HTERT RPE-1 (cell line): ENCODE results near the gene AGXT2.

ENCODE experiments used
- in situ Hi-C: fragments of 300-500 bp; cut with MboI; formaldehyde crosslinking; loops from 4 replicates; pipeline ENCODE4 v1.14.3; 2020; ENCODE audit warnings: low sequenced_read_pairs

AGXT2 gene

GRCh38 chr5:35016174-35017051 lies 31.3 kb downstream of the AGXT2 start:
- in situ Hi-C loops, result no loop called here

GRCh38 chr5:35015063-35015462 lies 32.7 kb downstream of the AGXT2 start:
- in situ Hi-C loops, result no loop called here

GRCh38 chr5:35012796-35013195 lies 35.0 kb downstream of the AGXT2 start:
- in situ Hi-C loops, result no loop called here

- in situ Hi-C loops, result no loop called here
These were observed 35.4 kb downstream of the AGXT2 start for GRCh38 chr5:35012365-35012764.

GRCh38 chr5:35010676-35011075 lies 37.1 kb downstream of the AGXT2 start:
- in situ Hi-C loops, result no loop called here

- in situ Hi-C loops, result no loop called here
These were observed 38.1 kb downstream of the AGXT2 start for GRCh38 chr5:35009657-35010056.

- in situ Hi-C loops, result no loop called here
These were observed 38.7 kb downstream of the AGXT2 start for GRCh38 chr5:35009019-35009418.

GRCh38 chr5:35004771-35005170 lies 43.0 kb downstream of the AGXT2 start:
- in situ Hi-C loops, result no loop called here

- in situ Hi-C loops, result no loop called here
These were observed 43.5 kb downstream of the AGXT2 start for GRCh38 chr5:35004200-35004599.

GRCh38 chr5:35003018-35003957 lies 44.5 kb downstream of the AGXT2 start:
- in situ Hi-C loops, result no loop called here

- in situ Hi-C loops, result no loop called here
These were observed 45.3 kb downstream of the AGXT2 start for GRCh38 chr5:35002459-35002858.

- in situ Hi-C loops, result no loop called here
These were observed 45.9 kb downstream of the AGXT2 start for GRCh38 chr5:35001842-35002241.

- in situ Hi-C loops, result no loop called here
These were observed 49.5 kb downstream of the AGXT2 start for GRCh38 chr5:34998058-34998789.

- in situ Hi-C loops, result no loop called here
These were observed 51.5 kb downstream of the AGXT2 start for GRCh38 chr5:34996261-34996660.

GRCh38 chr5:34993951-34994350 lies 53.8 kb downstream of the AGXT2 start:
- in situ Hi-C loops, result no loop called here

- in situ Hi-C loops, result no loop called here
These were observed 56.1 kb downstream of the AGXT2 start for GRCh38 chr5:34991486-34992238.

- in situ Hi-C loops, result no loop called here
These were observed 60.8 kb downstream of the AGXT2 start for GRCh38 chr5:34986965-34987364.

- in situ Hi-C loops, result no loop called here
These were observed 64.9 kb downstream of the AGXT2 start for GRCh38 chr5:34982823-34983222.

- in situ Hi-C loops, result no loop called here
These were observed 69.1 kb downstream of the AGXT2 start for GRCh38 chr5:34978681-34979080.

GRCh38 chr5:34977934-34978613 lies 69.7 kb downstream of the AGXT2 start:
- in situ Hi-C loops, result no loop called here
